Lower leg skin (tissue), 4 donors: ENCODE data around the gene RAC3. TPM values are rescaled to one million over a fixed set of nuclear protein-coding genes. Genes with fewer than 3 reads are reported as not detected.

Source experiments
- DNase-seq, 2 donors: peaks; one replicate each; pipeline ENCODE4 v3.0.0-alpha.2; 2019; ENCODE audit warnings: low spot score in 2 of 2
- H3K4me3 ChIP-seq: fragments of 200-600 bp; sonication (generic); 2 replicates; pipeline ENCODE4 v1.5.1; 2017; ENCODE audit warnings: mild to moderate bottlenecking, low read depth; ENCODE audit not compliant: poor library complexity, severe bottlenecking
- CTCF ChIP-seq, 3 donors: fragments of 450-650 bp; IDR thresholded peaks; one replicate each; pipeline ENCODE4 v1.5.1; 2016; ENCODE audit warnings: antibody characterized with exemption in 3 of 3, mild to moderate bottlenecking in 3 of 3, moderate library complexity in 2 of 3
- POLR2A ChIP-seq, 2 donors: fragments of 450-650 bp; IDR thresholded peaks; one replicate each; pipeline ENCODE4 v1.6.1; 2016 to 2017; ENCODE audit warnings: antibody characterized with exemption in 2 of 2, mild to moderate bottlenecking in 1 of 2, moderate library complexity in 1 of 2
- WGBS, 2 donors: methylation state at CpG; one replicate each; pipeline ENCODE4 v1.1.5; 2018; 5-methylcytosine and 5-hydroxymethylcytosine counted together
- intact Hi-C: fragments of 100-400 bp; cut with DNase I; formaldehyde crosslinking; loops from one replicate; pipeline ENCODE4 v1.15.0; 2023; ENCODE audit warnings: low total_unique reads
- total RNA-seq, 4 donors: library from RNA; depleted of rRNA; stranded (reverse); fragments of >200 nt; gene quantifications; one replicate each; pipeline ENCODE4 v1.1.0, GENCODE V29; 2016

Gene RAC3
- total RNA-seq, 4 donors from 2014 or later = 8.2 to 16.8 (median 10.0) TPM

- TF ChIP-seq CTCF (IDR thresholded peaks at IDR 0.05) (no peak), POLR2A (IDR thresholded peaks at IDR 0.05) (no peak)
- H3K4me3 ChIP-seq = no peak overlapping the region
- 90 to 99% methylated on average over 7 to 8 of the region's 8 CpGs for WGBS, 2 donors
- DNase-seq = no peak
- intact Hi-C loops = no loop called here
These were observed 8.3 kb downstream of the RAC3 start for GRCh38 chr17:82039695-82040299.

- H3K4me3 ChIP-seq = no peak overlapping the region
- intact Hi-C loops = no loop called here
- WGBS, 2 donors = 79 to 83% methylated on average over 17 of the region's 17 CpGs
- DNase-seq = no peak
- TF ChIP-seq POLR2A (IDR thresholded peaks at IDR 0.05) = no peak
- no peak for TF ChIP-seq CTCF (IDR thresholded peaks at IDR 0.05)
These were observed 9.8 kb downstream of the RAC3 start for GRCh38 chr17:82041144-82041814.

DNA sequence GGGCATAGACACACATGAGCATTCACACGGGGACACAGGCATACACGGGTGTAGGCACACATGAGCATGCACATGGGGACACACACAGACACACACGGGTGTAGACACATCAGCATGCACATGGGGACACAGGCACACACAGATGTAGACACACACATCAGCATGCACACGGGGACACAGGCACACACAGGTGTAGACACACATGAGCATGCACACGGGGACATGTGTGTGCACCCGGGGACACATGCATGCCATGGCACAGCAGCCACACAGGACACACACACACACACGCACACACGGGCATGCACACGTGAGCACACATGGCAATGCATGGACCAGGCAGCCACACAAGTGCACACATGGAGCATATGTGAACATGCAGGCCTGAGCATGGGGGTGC, 11.2 kb downstream of the RAC3 start:
- TF ChIP-seq CTCF (IDR thresholded peaks at IDR 0.05) = no peak
- intact Hi-C loops = no loop called here
- no peak for DNase-seq
- 83 to 92% methylated on average over 5 to 9 of the region's 9 CpGs for WGBS, 2 donors
- H3K4me3 ChIP-seq = no peak overlapping the region

DNA sequence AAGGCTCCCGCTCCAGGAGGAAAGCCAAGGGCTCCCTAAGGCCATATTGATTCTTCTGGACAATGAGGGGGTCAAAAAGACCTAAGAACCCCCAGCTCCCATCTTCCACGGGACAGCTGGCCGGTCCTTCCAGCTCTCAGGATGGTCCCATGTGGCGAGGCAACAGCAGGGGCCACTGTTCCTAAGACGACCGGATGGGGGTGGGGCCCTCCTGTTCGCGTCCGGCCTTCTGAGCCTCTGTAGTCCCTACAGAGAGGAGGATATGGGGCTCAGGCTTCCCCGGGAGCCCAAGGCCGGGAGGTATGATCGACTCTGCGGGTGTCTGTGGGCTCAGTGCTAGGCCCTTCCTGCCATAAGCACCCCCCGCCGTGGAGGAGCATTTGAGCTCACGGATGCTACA, 12.0 kb downstream of the RAC3 start:
- no peak for DNase-seq
- no peak overlapping the region for H3K4me3 ChIP-seq
- no peak for TF ChIP-seq POLR2A (IDR thresholded peaks at IDR 0.05)
- TF ChIP-seq CTCF (IDR thresholded peaks at IDR 0.05) = no peak
- WGBS, 2 donors = 72 to 89% methylated on average over 4 to 16 of the region's 16 CpGs
- intact Hi-C loops = no loop called here

GRCh38 chr17:82045936-82046484, 14.5 kb downstream of the RAC3 start:
- no peak for DNase-seq

More at GRCh38 chr17:82045936-82046484, 14.5 kb downstream of the RAC3 start:
- intact Hi-C loops = no loop called here
- H3K4me3 ChIP-seq = no peak overlapping the region
- WGBS, 2 donors = 72 to 75% methylated on average over 12 to 14 of the region's 14 CpGs
- no peak for TF ChIP-seq POLR2A (IDR thresholded peaks at IDR 0.05)
- TF ChIP-seq CTCF (IDR thresholded peaks at IDR 0.05) = no peak
